Muscle of arm (tissue), 14 donors: ENCODE measurements around the gene DPPA3. TPM values are rescaled to one million over a fixed set of nuclear protein-coding genes. Genes with fewer than 3 reads are reported as not detected.
"Not testable (repeated sequence)": the region's sequence is repeated elsewhere in the genome, so short reads cannot be mapped to it uniquely, and the experiment has no call there.

ENCODE experiments used
- DNase-seq: peaks from one replicate; pipeline ENCODE4 v3.0.0-alpha.2; 2013
- long read RNA-seq, 11 donors: transcript quantifications; one replicate each; lab custom pipeline, GENCODE V29; 2026
- polyA plus RNA-seq, 12 donors: library from polyadenylated mRNA; unstranded; fragments of 120-200 nt; gene quantifications; one replicate each; pipeline ENCODE4 v1.2.1, GENCODE V29; 2013; ENCODE audit not compliant: insufficient read length in 12 of 12

The DPPA3 gene
- polyA plus RNA-seq, result under 1 TPM in 1 of 12 donors, not detected in 11; 0.18 TPM
- long read RNA-seq, donor 1, result 0 reads
- long read RNA-seq, donor 2, result 0 reads
- long read RNA-seq, donor 3, result 0 reads
- long read RNA-seq, donor 4, result 0 reads
- long read RNA-seq, donor 5, result 0 reads
- long read RNA-seq, donor 6, result 0 reads
- long read RNA-seq, donor 7, result 0 reads
- long read RNA-seq, donor 8, result 0 reads
- long read RNA-seq, donor 9, result 0 reads
- long read RNA-seq, donor 10, result 0 reads
- long read RNA-seq, donor 11, result 0 reads

- DNase-seq, result no peak
Observed at GRCh38 chr12:7711133-7711532, at the start of gene DPPA3. TSS of gene DPPA3 (plus strand) at chr12:7711433. CDS start at chr12:7711571, 138 bp downstream.

GRCh38 chr12:7661741-7662140, 49.5 kb upstream of the DPPA3 start:
- no peak for DNase-seq

- no peak for DNase-seq
Observed at GRCh38 chr12:7666595-7666994, 44.6 kb upstream of the DPPA3 start.

- no peak for DNase-seq
Observed at GRCh38 chr12:7667125-7667524, 44.1 kb upstream of the DPPA3 start.

GRCh38 chr12:7668171-7668570, 43.1 kb upstream of the DPPA3 start:
- no peak for DNase-seq

GRCh38 chr12:7675455-7675854, 35.8 kb upstream of the DPPA3 start:
- DNase-seq, result not testable (repeated sequence)

GRCh38 chr12:7677432-7677888, 33.8 kb upstream of the DPPA3 start:
- DNase-seq, result peak; percentile 12

GRCh38 chr12:7678744-7679143, 32.5 kb upstream of the DPPA3 start:
- DNase-seq, result no peak

- DNase-seq, result no peak
Observed at GRCh38 chr12:7679251-7680045, 31.8 kb upstream of the DPPA3 start.

GRCh38 chr12:7681535-7681934, 29.7 kb upstream of the DPPA3 start:
- DNase-seq, result no peak

GRCh38 chr12:7693793-7694192, 17.4 kb upstream of the DPPA3 start:
- DNase-seq, result no peak

- no peak for DNase-seq
Observed at GRCh38 chr12:7694556-7695236, 16.5 kb upstream of the DPPA3 start.

GRCh38 chr12:7695237-7695560, 16.0 kb upstream of the DPPA3 start:
- DNase-seq, result no peak

- DNase-seq, result peak; percentile 11
Observed at GRCh38 chr12:7695566-7696197, 15.6 kb upstream of the DPPA3 start, which contains the start of gene GDF3. TSS of gene GDF3 (minus strand) at chr12:7695775. CDS start at chr12:7695728, 47 bp downstream.

GRCh38 chr12:7705846-7706245, 5.4 kb upstream of the DPPA3 start:
- no peak for DNase-seq

- DNase-seq, result no peak
Observed at GRCh38 chr12:7709969-7710675, 1.1 kb upstream of the DPPA3 start.

- no peak for DNase-seq
Observed at GRCh38 chr12:7712841-7713442, 1.7 kb downstream of the DPPA3 start.

- DNase-seq, result no peak
Observed at GRCh38 chr12:7716381-7716780, 5.1 kb downstream of the DPPA3 start.

- no peak for DNase-seq
Observed at GRCh38 chr12:7719946-7720730, 8.9 kb downstream of the DPPA3 start.

GRCh38 chr12:7723926-7724325, 12.7 kb downstream of the DPPA3 start:
- DNase-seq, result no peak
